HEK293 (cell line): ENCODE data around the gene RBM15B.

ENCODE experiments used
- CTCF ChIA-PET: fragments of 350-600 bp; formaldehyde crosslinking; extraction: SDS; loops from one replicate; lab custom pipeline; 2021; ENCODE audit warnings: antibody characterized with exemption; lab: Yijun Ruan, JAX
- POLR2A ChIA-PET: fragments of 300-600 bp; formaldehyde crosslinking; extraction: SDS; loops from one replicate; lab custom pipeline; 2020; ENCODE audit warnings: antibody characterized with exemption, inconsistent platforms; lab: Yijun Ruan, JAX
- H3K27ac ChIP-seq: fragments of 200-500 bp; sonication (Bioruptor generic); 2 replicates; pipeline ENCODE4 v1.5.1; 2014; ENCODE audit warnings: low read depth, low read length, control low read depth, inconsistent platforms; ENCODE audit errors: extremely low read depth
- H3K36me3 ChIP-seq, 2 experiments: fragments of 200-500 bp in 1 of 2; sonication (Bioruptor generic) in 1 of 2; 1 replicate in 1 of 2; 2 replicates in 1 of 2; pipeline ENCODE4 v1.5.1; 2014 to 2017; ENCODE audit warnings: inconsistent platforms in 2 of 2, low read length in 2 of 2; ENCODE audit not compliant: control insufficient read depth in 2 of 2, insufficient read depth in 1 of 2
- H3K4me1 ChIP-seq: fragments of 200-500 bp; sonication (Bioruptor generic); 2 replicates; pipeline ENCODE4 v1.5.1; 2014; ENCODE audit warnings: mild to moderate bottlenecking, low read length, inconsistent platforms; ENCODE audit not compliant: control insufficient read depth, insufficient read depth
- H3K4me3 ChIP-seq: 2 replicates; pipeline ENCODE4 v1.5.1; 2011; ENCODE audit warnings: low read depth, mild to moderate bottlenecking, control low read depth, low read length, moderate library complexity
- H3K9me3 ChIP-seq: fragments of 200-500 bp; sonication (Bioruptor generic); 2 replicates; pipeline ENCODE4 v1.5.1; 2014; ENCODE audit warnings: low read depth, low read length, inconsistent platforms; ENCODE audit not compliant: control insufficient read depth, insufficient read depth
- BCL11B ChIP-seq: fragments of 450-650 bp; formaldehyde crosslinking; IDR thresholded peaks from 2 replicates; pipeline ENCODE4 v1.5.1; 2016; ENCODE audit warnings: low read depth, missing biosample characterization, missing genetic modification characterization
- GLIS2 ChIP-seq: fragments of 450-650 bp; formaldehyde crosslinking; IDR thresholded peaks from 2 replicates; pipeline ENCODE4 v1.5.1; 2016; ENCODE audit warnings: missing biosample characterization, missing genetic modification characterization
- KLF16 ChIP-seq: fragments of 450-650 bp; formaldehyde crosslinking; IDR thresholded peaks from 2 replicates; pipeline ENCODE4 v1.5.1; 2017; ENCODE audit warnings: missing biosample characterization, missing genetic modification characterization
- SETDB1 ChIP-seq: IDR thresholded peaks from one replicate; pipeline ENCODE4 v1.6.1; 2017; ENCODE audit warnings: mild to moderate bottlenecking, low read length, moderate library complexity, mixed read lengths; ENCODE audit not compliant: insufficient read length
- ZBTB17 ChIP-seq: fragments of 450-650 bp; formaldehyde crosslinking; IDR thresholded peaks from 2 replicates; pipeline ENCODE4 v1.5.1; 2016; ENCODE audit warnings: missing biosample characterization, missing genetic modification characterization
- ZBTB20 ChIP-seq: fragments of 450-650 bp; formaldehyde crosslinking; IDR thresholded peaks from 2 replicates; pipeline ENCODE4 v1.5.1; 2016; ENCODE audit warnings: missing biosample characterization, missing genetic modification characterization
- ZBTB8A ChIP-seq: fragments of 450-650 bp; formaldehyde crosslinking; IDR thresholded peaks from 2 replicates; pipeline ENCODE4 v1.5.1; 2016; ENCODE audit warnings: missing biosample characterization, missing genetic modification characterization
- ZFHX2 ChIP-seq: fragments of 450-650 bp; formaldehyde crosslinking; conservative IDR thresholded peaks from 2 replicates; pipeline ENCODE4 v1.5.1; 2016; ENCODE audit warnings: missing biosample characterization, missing genetic modification characterization
- ZNF155 ChIP-seq: fragments of 450-650 bp; formaldehyde crosslinking; IDR thresholded peaks from 2 replicates; pipeline ENCODE4 v1.5.1; 2016; ENCODE audit warnings: missing biosample characterization, missing genetic modification characterization
- ZNF2 ChIP-seq: fragments of 450-650 bp; formaldehyde crosslinking; IDR thresholded peaks from 2 replicates; pipeline ENCODE4 v1.5.1; 2016; ENCODE audit warnings: missing biosample characterization, missing genetic modification characterization
- ZNF211 ChIP-seq: fragments of 450-650 bp; formaldehyde crosslinking; IDR thresholded peaks from 2 replicates; pipeline ENCODE4 v1.5.1; 2016; ENCODE audit warnings: low read depth, missing biosample characterization, missing genetic modification characterization
- ZNF24 ChIP-seq: fragments of 450-650 bp; formaldehyde crosslinking; IDR thresholded peaks from 2 replicates; pipeline ENCODE4 v1.5.1; 2016; ENCODE audit warnings: missing biosample characterization, missing genetic modification characterization
- ZNF335 ChIP-seq: fragments of 450-650 bp; formaldehyde crosslinking; conservative IDR thresholded peaks from 2 replicates; pipeline ENCODE4 v1.5.1; 2016; ENCODE audit warnings: missing biosample characterization, missing genetic modification characterization
- ZNF341 ChIP-seq: fragments of 450-650 bp; formaldehyde crosslinking; IDR thresholded peaks from 2 replicates; pipeline ENCODE4; 2016; ENCODE audit warnings: low read depth, missing biosample characterization, missing genetic modification characterization
- ZNF473 ChIP-seq: fragments of 450-650 bp; formaldehyde crosslinking; IDR thresholded peaks from 2 replicates; pipeline ENCODE4 v1.5.1; 2017; ENCODE audit warnings: missing biosample characterization, missing genetic modification characterization
- ZNF514 ChIP-seq: fragments of 450-650 bp; formaldehyde crosslinking; IDR thresholded peaks from 2 replicates; pipeline ENCODE4 v1.5.1; 2016; ENCODE audit warnings: missing biosample characterization, missing genetic modification characterization
- ZNF600 ChIP-seq: fragments of 450-650 bp; formaldehyde crosslinking; IDR thresholded peaks from 2 replicates; pipeline ENCODE4 v1.5.1; 2016; ENCODE audit warnings: missing biosample characterization, missing genetic modification characterization
- ZNF610 ChIP-seq: fragments of 450-650 bp; formaldehyde crosslinking; IDR thresholded peaks from 2 replicates; pipeline ENCODE4 v1.5.1; 2016; ENCODE audit warnings: missing biosample characterization, missing genetic modification characterization, borderline replicate concordance
- ZNF621 ChIP-seq: fragments of 450-650 bp; formaldehyde crosslinking; IDR thresholded peaks from 2 replicates; pipeline ENCODE4 v1.5.1; 2017; ENCODE audit warnings: missing biosample characterization, missing genetic modification characterization
- ZNF623 ChIP-seq: fragments of 450-650 bp; formaldehyde crosslinking; IDR thresholded peaks from 2 replicates; pipeline ENCODE4 v1.5.1; 2016; ENCODE audit warnings: missing biosample characterization, missing genetic modification characterization
- ZNF629 ChIP-seq: fragments of 450-650 bp; formaldehyde crosslinking; IDR thresholded peaks from 2 replicates; pipeline ENCODE4 v1.5.1; 2017; ENCODE audit warnings: missing biosample characterization, missing genetic modification characterization
- ZNF785 ChIP-seq: fragments of 450-650 bp; formaldehyde crosslinking; IDR thresholded peaks from 2 replicates; pipeline ENCODE4 v1.5.1; 2016; ENCODE audit warnings: missing biosample characterization, missing genetic modification characterization
- ZXDB ChIP-seq: fragments of 450-650 bp; formaldehyde crosslinking; IDR thresholded peaks from 2 replicates; pipeline ENCODE4 v1.5.1; 2016; ENCODE audit warnings: missing biosample characterization, missing genetic modification characterization
- TF ChIP-seq, protein P1 (sequence below): fragments of 450-650 bp; formaldehyde crosslinking; IDR thresholded peaks from 2 replicates; pipeline ENCODE4 v1.5.1; 2016; ENCODE audit warnings: missing biosample characterization, missing genetic modification characterization, borderline replicate concordance
- TF ChIP-seq, protein P2 (sequence below): fragments of 450-650 bp; formaldehyde crosslinking; IDR thresholded peaks from 2 replicates; pipeline ENCODE4 v1.5.1; 2017; ENCODE audit warnings: missing biosample characterization, missing genetic modification characterization
- TF ChIP-seq, protein P3 (sequence below): fragments of 450-650 bp; formaldehyde crosslinking; optimal IDR thresholded peaks from 2 replicates; pipeline ENCODE3; 2016; ENCODE audit warnings: missing biosample characterization, mild to moderate bottlenecking, missing genetic modification characterization
- TF ChIP-seq, protein P4 (sequence below): fragments of 450-650 bp; formaldehyde crosslinking; IDR thresholded peaks from 2 replicates; pipeline ENCODE4 v1.5.1; 2016; ENCODE audit warnings: missing biosample characterization, missing genetic modification characterization

RBM15B gene

DNA sequence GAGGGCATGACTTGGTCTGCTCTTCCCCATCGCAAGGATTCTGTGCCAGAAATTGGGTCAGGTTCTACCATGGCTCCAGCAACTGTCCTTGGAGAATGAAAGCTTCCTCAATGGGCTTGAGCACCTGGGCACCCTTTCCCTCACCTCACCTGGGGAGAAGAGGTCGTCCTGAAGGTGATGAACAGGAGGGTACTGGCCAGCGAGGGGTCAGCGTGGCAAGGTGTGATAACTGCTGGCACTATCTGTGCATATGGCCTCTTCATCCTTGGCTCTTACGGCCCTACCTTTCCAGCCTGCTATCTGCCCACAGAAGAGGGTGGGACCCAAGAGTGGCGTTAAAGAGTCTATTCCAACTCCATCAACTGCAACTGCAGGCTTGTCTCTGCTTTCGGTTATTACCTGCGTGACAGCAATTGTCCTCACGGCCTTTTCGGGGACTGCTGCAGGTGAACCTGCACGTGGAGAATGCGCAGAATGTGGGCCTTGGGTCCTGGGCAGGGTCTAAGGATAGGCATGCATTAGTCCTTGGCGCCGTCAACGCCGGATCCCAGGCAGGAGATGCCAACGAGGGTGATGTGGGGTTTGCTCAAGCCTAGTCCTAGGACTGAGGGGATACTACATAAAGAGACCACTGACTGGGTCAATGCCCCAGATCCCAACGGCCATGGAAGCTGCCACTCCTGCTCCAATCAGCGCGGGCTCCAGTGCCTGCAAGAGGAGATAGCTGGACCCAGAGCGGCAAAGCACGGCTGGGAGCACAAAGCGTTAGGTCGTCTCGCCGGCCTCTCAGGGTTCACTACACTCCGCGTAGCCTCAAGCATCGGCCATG is 625 bp upstream of the RBM15B start (continued):
- peak; percentile 59; the same call in 1 of the 2 replicates for TF ChIP-seq ZNF600 (tag by site-specific recombination)
- no peak for TF ChIP-seq ZNF211 (tag by site-specific recombination)
- TF ChIP-seq ZBTB17 = peak; percentile 62; the same call in 1 of the 2 replicates
- peak; percentile 79 for TF ChIP-seq SETDB1
- 0 out of 2 replicates have a peak, but pooled peaks have one; percentile 30 for TF ChIP-seq ZBTB20 (tag by site-specific recombination)
- peak; percentile 45; the same call in 1 of the 2 replicates for TF ChIP-seq ZNF2 (tag by site-specific recombination)
- TF ChIP-seq, protein P1, sequence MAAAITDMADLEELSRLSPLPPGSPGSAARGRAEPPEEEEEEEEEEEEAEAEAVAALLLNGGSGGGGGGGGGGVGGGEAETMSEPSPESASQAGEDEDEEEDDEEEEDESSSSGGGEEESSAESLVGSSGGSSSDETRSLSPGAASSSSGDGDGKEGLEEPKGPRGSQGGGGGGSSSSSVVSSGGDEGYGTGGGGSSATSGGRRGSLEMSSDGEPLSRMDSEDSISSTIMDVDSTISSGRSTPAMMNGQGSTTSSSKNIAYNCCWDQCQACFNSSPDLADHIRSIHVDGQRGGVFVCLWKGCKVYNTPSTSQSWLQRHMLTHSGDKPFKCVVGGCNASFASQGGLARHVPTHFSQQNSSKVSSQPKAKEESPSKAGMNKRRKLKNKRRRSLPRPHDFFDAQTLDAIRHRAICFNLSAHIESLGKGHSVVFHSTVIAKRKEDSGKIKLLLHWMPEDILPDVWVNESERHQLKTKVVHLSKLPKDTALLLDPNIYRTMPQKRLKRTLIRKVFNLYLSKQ (tag by site-specific recombination) = no peak
- TF ChIP-seq ZNF621 (tag by site-specific recombination) = no peak
- TF ChIP-seq, protein P2, sequence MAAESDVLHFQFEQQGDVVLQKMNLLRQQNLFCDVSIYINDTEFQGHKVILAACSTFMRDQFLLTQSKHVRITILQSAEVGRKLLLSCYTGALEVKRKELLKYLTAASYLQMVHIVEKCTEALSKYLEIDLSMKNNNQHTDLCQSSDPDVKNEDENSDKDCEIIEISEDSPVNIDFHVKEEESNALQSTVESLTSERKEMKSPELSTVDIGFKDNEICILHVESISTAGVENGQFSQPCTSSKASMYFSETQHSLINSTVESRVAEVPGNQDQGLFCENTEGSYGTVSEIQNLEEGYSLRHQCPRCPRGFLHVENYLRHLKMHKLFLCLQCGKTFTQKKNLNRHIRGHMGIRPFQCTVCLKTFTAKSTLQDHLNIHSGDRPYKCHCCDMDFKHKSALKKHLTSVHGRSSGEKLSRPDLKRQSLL (tag by site-specific recombination) = 0 out of 2 replicates have a peak, but pooled peaks have one; percentile 35
- TF ChIP-seq ZNF610 (tag by site-specific recombination) = peak; percentile 43; the same call in 1 of the 2 replicates
- 0 out of 2 replicates have a peak, but pooled peaks have one; percentile 37 for TF ChIP-seq ZNF629
- peak; percentile 22; the same call in 1 of the 2 replicates for TF ChIP-seq BCL11B
- 0 out of 2 replicates have a peak, but pooled peaks have one; percentile 54 for TF ChIP-seq ZNF785 (tag by site-specific recombination)

DNA sequence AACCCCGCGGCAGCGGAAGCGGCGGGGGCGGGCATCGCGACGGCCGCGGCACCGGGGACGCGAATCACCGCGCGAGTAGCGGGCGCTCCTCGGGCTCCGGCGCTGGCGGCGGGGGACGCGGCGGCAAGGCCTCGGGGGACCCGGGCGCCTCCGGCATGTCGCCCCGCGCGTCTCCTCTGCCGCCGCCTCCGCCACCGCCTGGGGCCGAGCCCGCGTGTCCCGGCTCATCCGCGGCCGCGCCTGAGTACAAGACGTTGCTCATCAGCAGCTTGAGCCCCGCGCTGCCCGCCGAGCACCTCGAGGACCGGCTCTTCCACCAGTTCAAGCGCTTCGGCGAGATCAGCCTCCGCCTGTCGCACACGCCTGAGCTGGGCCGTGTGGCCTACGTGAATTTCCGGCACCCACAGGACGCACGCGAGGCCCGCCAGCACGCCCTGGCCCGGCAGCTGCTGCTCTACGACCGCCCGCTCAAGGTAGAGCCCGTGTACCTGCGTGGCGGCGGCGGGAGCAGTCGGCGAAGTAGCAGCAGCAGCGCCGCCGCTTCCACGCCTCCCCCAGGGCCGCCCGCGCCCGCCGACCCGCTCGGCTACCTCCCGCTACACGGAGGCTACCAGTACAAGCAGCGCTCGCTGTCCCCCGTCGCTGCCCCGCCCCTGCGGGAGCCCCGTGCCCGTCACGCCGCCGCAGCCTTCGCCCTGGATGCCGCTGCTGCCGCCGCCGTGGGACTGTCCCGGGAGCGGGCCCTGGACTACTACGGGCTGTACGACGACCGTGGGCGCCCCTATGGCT is 675 bp downstream of the RBM15B start:
- peak overlapping the region; percentile 87 for H3K27ac ChIP-seq
- no peaks in the 10 kb centered on the region; the same call in 1 of the 2 replicates for H3K4me1 ChIP-seq
- POLR2A ChIA-PET = interaction anchor here (1.4 kb wide), 1 partner anchor 1054 kb away, joined by 3 read pairs; no protein-coding TSS in a partner anchor
- peaks cover 0 to 85% of the 10 kb centered on the region in 2 experiments; a peak in 2 of 3 replicates for H3K36me3 ChIP-seq
- CTCF ChIA-PET = no interaction called here
- no peaks in the 10 kb centered on the region for H3K9me3 ChIP-seq
- H3K4me3 ChIP-seq = peak overlapping the region; percentile 82
- peak; percentile 22; the same call in 1 of the 2 replicates for TF ChIP-seq ZBTB20 (tag by site-specific recombination)
- peak; percentile 80 for TF ChIP-seq ZNF335
- peak; percentile 56 for TF ChIP-seq ZNF341 (tag by site-specific recombination)
- TF ChIP-seq ZNF24 (tag by site-specific recombination) = no peak
- TF ChIP-seq, protein P3, sequence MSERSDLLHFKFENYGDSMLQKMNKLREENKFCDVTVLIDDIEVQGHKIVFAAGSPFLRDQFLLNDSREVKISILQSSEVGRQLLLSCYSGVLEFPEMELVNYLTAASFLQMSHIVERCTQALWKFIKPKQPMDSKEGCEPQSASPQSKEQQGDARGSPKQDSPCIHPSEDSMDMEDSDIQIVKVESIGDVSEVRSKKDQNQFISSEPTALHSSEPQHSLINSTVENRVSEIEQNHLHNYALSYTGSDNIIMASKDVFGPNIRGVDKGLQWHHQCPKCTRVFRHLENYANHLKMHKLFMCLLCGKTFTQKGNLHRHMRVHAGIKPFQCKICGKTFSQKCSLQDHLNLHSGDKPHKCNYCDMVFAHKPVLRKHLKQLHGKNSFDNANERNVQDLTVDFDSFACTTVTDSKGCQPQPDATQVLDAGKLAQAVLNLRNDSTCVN (tag by site-specific recombination) = peak; percentile 79
- no peak for TF ChIP-seq KLF16 (tag by site-specific recombination)
- TF ChIP-seq ZBTB8A (tag by site-specific recombination) = no peak
- no peak for TF ChIP-seq ZNF473 (tag by site-specific recombination)
- TF ChIP-seq ZNF514 (tag by site-specific recombination) = no peak
- peak; percentile 32; the same call in 1 of the 2 replicates for TF ChIP-seq ZFHX2
- no peak for TF ChIP-seq ZNF155
- TF ChIP-seq, protein P4, sequence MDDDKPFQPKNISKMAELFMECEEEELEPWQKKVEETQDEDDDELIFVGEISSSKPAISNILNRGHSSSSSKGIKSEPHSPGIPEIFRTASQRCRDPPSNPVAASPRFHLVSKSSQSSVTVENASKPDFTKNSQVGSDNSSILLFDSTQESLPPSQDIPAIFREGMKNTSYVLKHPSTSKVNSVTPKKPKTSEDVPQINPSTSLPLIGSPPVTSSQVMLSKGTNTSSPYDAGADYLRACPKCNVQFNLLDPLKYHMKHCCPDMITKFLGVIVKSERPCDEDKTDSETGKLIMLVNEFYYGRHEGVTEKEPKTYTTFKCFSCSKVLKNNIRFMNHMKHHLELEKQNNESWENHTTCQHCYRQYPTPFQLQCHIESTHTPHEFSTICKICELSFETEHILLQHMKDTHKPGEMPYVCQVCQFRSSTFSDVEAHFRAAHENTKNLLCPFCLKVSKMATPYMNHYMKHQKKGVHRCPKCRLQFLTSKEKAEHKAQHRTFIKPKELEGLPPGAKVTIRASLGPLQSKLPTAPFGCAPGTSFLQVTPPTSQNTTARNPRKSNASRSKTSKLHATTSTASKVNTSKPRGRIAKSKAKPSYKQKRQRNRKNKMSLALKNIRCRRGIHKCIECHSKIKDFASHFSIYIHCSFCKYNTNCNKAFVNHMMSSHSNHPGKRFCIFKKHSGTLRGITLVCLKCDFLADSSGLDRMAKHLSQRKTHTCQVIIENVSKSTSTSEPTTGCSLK (tag by site-specific recombination) = no peak
- TF ChIP-seq ZXDB (tag by site-specific recombination) = peak; percentile 50
- no peak for TF ChIP-seq ZNF623 (tag by site-specific recombination)
- TF ChIP-seq GLIS2 = peak; percentile 27; the same call in 1 of the 2 replicates
- TF ChIP-seq, all 188 proteins: peak for 7
